Adipocyte (in vitro differentiated cells): ENCODE measurements around the gene PRAF2.
A peak's percentile ranks its signal among the peaks of the same experiment; 100 is the strongest.

Experiments used
- DNase-seq: peaks from one replicate; pipeline ENCODE4 v3.0.0-alpha.2; 2015; ENCODE audit warnings: low read depth
- H3K27me3 ChIP-seq: replicated peaks from 2 replicates; pipeline ENCODE4 v1.7.0; 2013; ENCODE audit warnings: mild to moderate bottlenecking, low read length, moderate library complexity; ENCODE audit not compliant: control insufficient read depth, insufficient read depth
- H3K36me3 ChIP-seq: 2 replicates; pipeline ENCODE4 v1.7.0; 2013; ENCODE audit warnings: low read length, mild to moderate bottlenecking, moderate library complexity; ENCODE audit not compliant: control insufficient read depth, insufficient read depth, severe bottlenecking
- H3K4me1 ChIP-seq: 2 replicates; pipeline ENCODE4 v1.7.0; 2013; ENCODE audit warnings: mild to moderate bottlenecking, low read length, moderate library complexity; ENCODE audit not compliant: control insufficient read depth, insufficient read depth
- H3K4me3 ChIP-seq: 2 replicates; pipeline ENCODE4 v1.7.0; 2013; ENCODE audit warnings: mild to moderate bottlenecking, low read length, moderate library complexity
- H3K9ac ChIP-seq: 2 replicates; pipeline ENCODE4 v1.7.0; 2013; ENCODE audit warnings: mild to moderate bottlenecking, low read length, moderate library complexity
- H3K9me3 ChIP-seq: 2 replicates; pipeline ENCODE4 v1.7.0; 2013; ENCODE audit warnings: mild to moderate bottlenecking, low read length, moderate library complexity; ENCODE audit not compliant: control insufficient read depth

PRAF2 gene

GRCh38 chrX:49071877-49072711 lies 1.7 kb downstream of the PRAF2 start:
- peaks cover 11% of the 10 kb centered on the region for H3K4me1 ChIP-seq
- H3K27me3 ChIP-seq = no peaks in the 10 kb centered on the region
- H3K9me3 ChIP-seq = no peaks in the 10 kb centered on the region
- H3K4me3 ChIP-seq = peak overlapping the region; percentile 85
- DNase-seq = peak; percentile 49
- H3K36me3 ChIP-seq = peaks cover 3% of the 10 kb centered on the region
- H3K9ac ChIP-seq = peak overlapping the region; percentile 87

- H3K36me3 ChIP-seq = no peaks in the 10 kb centered on the region
These were observed 2.8 kb downstream of the PRAF2 start for GRCh38 chrX:49070988-49071387.

GRCh38 chrX:49069038-49069437 lies 4.8 kb downstream of the PRAF2 start:
- Histone ChIP-seq H3K4me3 (no peak overlapping the region), H3K27me3 (no peaks in the 10 kb centered on the region), H3K9me3 (no peaks in the 10 kb centered on the region), H3K9ac (no peak overlapping the region), H3K36me3 (no peaks in the 10 kb centered on the region), H3K4me1 (peaks cover 11% of the 10 kb centered on the region)
- no peak for DNase-seq

More at GRCh38 chrX:49070988-49071387, 2.8 kb downstream of the PRAF2 start:
- Histone ChIP-seq H3K9ac (no peak overlapping the region), H3K9me3 (no peaks in the 10 kb centered on the region), H3K4me3 (no peak overlapping the region), H3K4me1 (peaks cover 11% of the 10 kb centered on the region), H3K27me3 (no peaks in the 10 kb centered on the region)
- no peak for DNase-seq

GRCh38 chrX:49067285-49068120 lies 6.3 kb downstream of the PRAF2 start:
- Histone ChIP-seq H3K4me1 (peaks cover 2% of the 10 kb centered on the region), H3K27me3 (no peaks in the 10 kb centered on the region), H3K9ac (no peak overlapping the region), H3K9me3 (no peaks in the 10 kb centered on the region), H3K4me3 (no peak overlapping the region), H3K36me3 (no peaks in the 10 kb centered on the region)
- no peak for DNase-seq

DNA sequence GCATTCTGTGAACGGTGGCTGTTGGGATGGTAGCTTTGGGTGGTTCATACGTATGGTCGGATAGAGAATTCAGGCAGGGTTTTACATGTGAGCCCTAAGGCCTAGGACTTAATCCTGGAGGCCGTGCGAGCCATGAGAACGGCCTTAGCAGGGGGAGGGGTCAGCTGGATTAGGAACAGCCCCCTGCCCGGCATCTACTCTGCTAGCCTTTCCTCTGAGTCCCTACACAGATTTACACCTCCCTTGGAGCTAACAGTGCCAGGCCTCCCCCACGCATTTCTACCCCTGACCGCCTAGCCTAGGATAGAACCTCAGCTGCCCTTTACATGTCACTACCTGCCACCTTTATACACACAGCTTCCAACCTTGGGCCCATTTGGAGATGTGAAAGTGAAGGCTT lies 7.1 kb downstream of the PRAF2 start:
- no peaks in the 10 kb centered on the region for H3K36me3 ChIP-seq
- no peak overlapping the region for H3K9ac ChIP-seq
- H3K4me3 ChIP-seq = no peak overlapping the region
- H3K9me3 ChIP-seq = no peaks in the 10 kb centered on the region
- H3K4me1 ChIP-seq = no peaks in the 10 kb centered on the region
- DNase-seq = no peak
- no peaks in the 10 kb centered on the region for H3K27me3 ChIP-seq

GRCh38 chrX:49066278-49066677 lies 7.5 kb downstream of the PRAF2 start:
- Histone ChIP-seq H3K9ac (no peak overlapping the region), H3K4me1 (no peaks in the 10 kb centered on the region), H3K4me3 (no peak overlapping the region), H3K9me3 (no peaks in the 10 kb centered on the region), H3K36me3 (no peaks in the 10 kb centered on the region), H3K27me3 (no peaks in the 10 kb centered on the region)
- DNase-seq = no peak

DNA sequence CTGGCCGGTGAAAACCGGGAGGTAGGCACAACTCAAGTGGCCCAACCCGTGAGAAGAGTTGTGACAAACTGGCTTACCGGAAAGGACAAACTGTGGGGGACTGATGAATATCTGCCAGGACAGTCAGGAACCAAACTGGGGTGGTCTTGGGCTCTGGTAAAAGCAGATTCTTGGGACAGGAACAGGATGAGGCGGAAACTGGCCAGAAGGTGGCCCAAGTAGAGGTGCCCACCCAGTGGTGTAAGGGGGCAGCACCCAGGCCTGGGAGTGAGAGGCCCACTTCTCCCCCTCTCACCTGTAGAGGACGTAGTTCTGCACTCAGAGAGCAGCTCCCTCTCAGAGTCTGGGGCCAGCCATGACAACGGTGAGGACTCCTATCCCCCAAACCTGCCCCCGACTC lies 9.1 kb downstream of the PRAF2 start:
- no peak for DNase-seq
- H3K9ac ChIP-seq = no peak overlapping the region
- no peaks in the 10 kb centered on the region for H3K9me3 ChIP-seq
- H3K27me3 ChIP-seq = no peaks in the 10 kb centered on the region
- H3K36me3 ChIP-seq = no peaks in the 10 kb centered on the region
- no peaks in the 10 kb centered on the region for H3K4me1 ChIP-seq
- H3K4me3 ChIP-seq = no peak overlapping the region

GRCh38 chrX:49064303-49064702 lies 9.5 kb downstream of the PRAF2 start:
- Histone ChIP-seq H3K36me3 (no peaks in the 10 kb centered on the region), H3K27me3 (no peaks in the 10 kb centered on the region), H3K4me1 (no peaks in the 10 kb centered on the region), H3K9ac (no peak overlapping the region), H3K9me3 (no peaks in the 10 kb centered on the region), H3K4me3 (no peak overlapping the region)
- DNase-seq = no peak

DNA sequence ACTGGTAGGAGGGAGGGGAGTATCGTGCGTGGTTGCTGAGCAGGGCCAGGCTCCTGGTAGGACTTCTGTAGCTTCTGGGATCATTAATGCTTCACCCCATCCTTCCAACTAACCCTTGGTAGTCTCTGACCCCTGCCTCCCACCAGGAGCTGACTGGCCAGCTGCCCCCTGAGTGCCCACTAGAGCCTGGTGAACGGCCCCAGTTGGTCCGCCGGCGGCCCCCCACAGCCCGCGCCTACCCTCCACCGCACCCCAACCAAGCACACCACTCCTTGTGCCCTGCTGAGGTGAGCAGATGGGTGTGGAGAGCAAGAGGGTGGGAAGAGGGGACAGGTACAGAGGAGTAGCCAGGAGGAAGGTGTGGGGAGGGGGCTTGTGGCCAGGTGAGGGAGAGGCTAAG lies 10.1 kb downstream of the PRAF2 start:
- Histone ChIP-seq H3K4me1 (no peaks in the 10 kb centered on the region), H3K4me3 (no peak overlapping the region), H3K27me3 (no peaks in the 10 kb centered on the region), H3K9ac (no peak overlapping the region), H3K36me3 (no peaks in the 10 kb centered on the region), H3K9me3 (no peaks in the 10 kb centered on the region)
- no peak for DNase-seq

- H3K9ac ChIP-seq = no peak overlapping the region
- no peaks in the 10 kb centered on the region for H3K27me3 ChIP-seq
- no peak for DNase-seq
- no peaks in the 10 kb centered on the region for H3K4me1 ChIP-seq
- no peaks in the 10 kb centered on the region for H3K9me3 ChIP-seq
- no peaks in the 10 kb centered on the region for H3K36me3 ChIP-seq
- no peak overlapping the region for H3K4me3 ChIP-seq
These were observed 11.9 kb downstream of the PRAF2 start for GRCh38 chrX:49061916-49062315.

GRCh38 chrX:49061490-49061889 lies 12.3 kb downstream of the PRAF2 start:
- no peaks in the 10 kb centered on the region for H3K9me3 ChIP-seq
- no peak for DNase-seq
- H3K9ac ChIP-seq = no peak overlapping the region
- H3K4me3 ChIP-seq = no peak overlapping the region
- H3K27me3 ChIP-seq = no peaks in the 10 kb centered on the region
- H3K4me1 ChIP-seq = no peaks in the 10 kb centered on the region
- no peaks in the 10 kb centered on the region for H3K36me3 ChIP-seq
